Progenitor cell of endocrine pancreas (in vitro differentiated cells): Measurements from ENCODE around the gene ADSS2. TPM values are rescaled to one million over a fixed set of nuclear protein-coding genes. Genes with fewer than 3 reads are reported as not detected.

ENCODE experiments used
- DNase-seq: peaks from one replicate; pipeline ENCODE4 v3.0.0; 2021; ENCODE audit warnings: low spot score; ENCODE audit not compliant: unreplicated experiment
- H3K27ac Mint-ChIP-seq: 2 replicates; pipeline ENCODE4 v1.8.0; 2021; ENCODE audit warnings: mild to moderate bottlenecking, moderate library complexity, mixed read lengths
- H3K27me3 Mint-ChIP-seq: 2 replicates; pipeline ENCODE4 v1.8.0; 2021; ENCODE audit warnings: mixed read lengths
- H3K36me3 Mint-ChIP-seq: 2 replicates; pipeline ENCODE4 v1.8.0; 2022; ENCODE audit warnings: mixed read lengths; ENCODE audit not compliant: insufficient read depth
- H3K4me1 Mint-ChIP-seq: 2 replicates; pipeline ENCODE4 v1.8.0; 2021; ENCODE audit warnings: low read depth, mixed read lengths
- H3K4me3 Mint-ChIP-seq: 2 replicates; pipeline ENCODE4 v1.8.0; 2021; ENCODE audit warnings: low read depth, mild to moderate bottlenecking, moderate library complexity, mixed read lengths
- H3K9me3 Mint-ChIP-seq: 2 replicates; pipeline ENCODE4 v1.8.0; 2021; ENCODE audit warnings: low read depth, mixed read lengths
- CTCF ChIP-seq: fragments of 200-600 bp; sonication (generic); IDR thresholded peaks from one replicate; pipeline ENCODE4 v1.5.0; 2021; ENCODE audit warnings: antibody characterized with exemption, mild to moderate bottlenecking; ENCODE audit not compliant: unreplicated experiment
- total RNA-seq: library from RNA; stranded (reverse); gene quantifications from 2 replicates; pipeline ENCODE4 v1.2.1, GENCODE V29; 2021

Gene ADSS2
- total RNA-seq, 1 donor from 2014 or later, result 34.6 TPM

DNA sequence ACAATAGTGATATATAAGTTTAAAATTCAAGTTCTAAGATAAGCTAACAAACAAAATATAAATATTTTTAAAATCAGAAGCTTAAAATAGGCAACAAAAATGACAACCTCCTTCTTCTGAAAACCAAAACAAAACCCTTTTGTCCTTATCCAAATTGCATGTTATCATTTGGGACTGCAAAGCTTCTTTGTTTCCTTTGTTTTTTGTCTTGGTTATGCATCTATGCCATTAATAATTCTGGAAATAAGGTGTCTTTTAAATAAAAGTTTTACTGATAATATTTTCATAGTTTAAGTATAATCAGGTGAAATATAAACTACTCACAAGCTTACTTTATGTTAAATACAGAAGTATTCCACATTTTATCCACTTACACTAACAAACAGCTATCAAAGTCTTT is 20.5 kb downstream of the ADSS2 start:
- DNase-seq, result no peak
- Mint-ChIP-seq H3K4me1 (peaks cover 4% of the 10 kb centered on the region), H3K27me3 (peaks cover 13% of the 10 kb centered on the region), H3K36me3 (peaks cover 10% of the 10 kb centered on the region), H3K9me3 (no peaks in the 10 kb centered on the region), H3K27ac (no peak overlapping the region), H3K4me3 (no peak overlapping the region)
- TF ChIP-seq CTCF, result no peak

GRCh38 chr1:244429818-244430217 is 21.9 kb downstream of the ADSS2 start:
- Mint-ChIP-seq H3K4me1 (peaks cover 1% of the 10 kb centered on the region), H3K9me3 (no peaks in the 10 kb centered on the region), H3K4me3 (no peak overlapping the region), H3K27me3 (peaks cover 21% of the 10 kb centered on the region), H3K27ac (no peak overlapping the region), H3K36me3 (peaks cover 8% of the 10 kb centered on the region)
- no peak for DNase-seq
- TF ChIP-seq CTCF, result no peak

DNA sequence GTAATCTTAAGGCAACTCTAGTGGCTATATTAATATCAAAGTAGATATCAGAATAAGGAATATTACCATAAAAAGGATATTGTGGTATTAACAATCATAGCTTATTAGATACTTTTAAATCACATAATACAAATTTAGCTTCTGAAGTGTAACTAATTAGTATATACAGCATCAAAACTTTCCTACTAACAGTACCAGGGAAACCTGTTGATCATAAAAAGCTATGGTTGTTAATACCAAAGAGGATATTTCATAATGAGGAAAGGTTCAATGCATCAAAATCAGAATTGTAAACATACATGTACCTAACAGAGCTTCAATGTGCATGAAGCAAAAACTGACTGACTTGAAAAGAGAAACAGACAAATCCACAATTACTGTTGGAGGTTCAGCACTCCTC is 24.1 kb downstream of the ADSS2 start:
- Mint-ChIP-seq H3K4me1 (peaks cover 1% of the 10 kb centered on the region), H3K9me3 (no peaks in the 10 kb centered on the region), H3K4me3 (no peak overlapping the region), H3K36me3 (peaks cover 15% of the 10 kb centered on the region), H3K27me3 (peaks cover 40% of the 10 kb centered on the region), H3K27ac (no peak overlapping the region)
- no peak for TF ChIP-seq CTCF
- DNase-seq, result no peak

- H3K27ac Mint-ChIP-seq, result no peak overlapping the region
- peaks cover 4% of the 10 kb centered on the region for H3K4me1 Mint-ChIP-seq
- H3K4me3 Mint-ChIP-seq, result no peak overlapping the region
Measured at GRCh38 chr1:244424649-244425334, 26.9 kb downstream of the ADSS2 start.

DNA sequence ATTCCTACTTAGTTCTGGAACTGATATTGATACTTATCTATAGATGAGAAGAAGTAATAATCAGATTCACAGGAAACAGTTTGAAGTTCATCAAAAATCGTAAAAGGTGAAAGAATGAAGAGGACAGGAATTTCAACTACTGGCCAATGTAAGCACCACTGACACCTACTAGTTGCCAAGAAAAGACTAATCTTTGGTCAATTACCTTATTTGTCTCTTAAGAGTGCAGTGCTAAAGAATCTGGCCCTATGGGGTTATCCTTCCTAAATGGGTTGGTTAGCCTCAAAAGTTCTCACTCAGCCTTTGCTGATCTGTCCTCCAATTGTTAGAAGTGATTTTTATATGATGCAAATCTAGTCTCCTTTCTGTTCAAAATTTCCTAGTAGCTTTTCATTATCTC is 29.5 kb downstream of the ADSS2 start:
- no peak for DNase-seq
- Mint-ChIP-seq H3K9me3 (no peaks in the 10 kb centered on the region), H3K27me3 (peaks cover 72% of the 10 kb centered on the region), H3K4me1 (peaks cover 9% of the 10 kb centered on the region), H3K27ac (no peak overlapping the region), H3K36me3 (peaks cover 25% of the 10 kb centered on the region), H3K4me3 (no peak overlapping the region)
- no peak for TF ChIP-seq CTCF

More at GRCh38 chr1:244424649-244425334, 26.9 kb downstream of the ADSS2 start:
- H3K27me3 Mint-ChIP-seq, result peaks cover 60% of the 10 kb centered on the region
- no peaks in the 10 kb centered on the region for H3K9me3 Mint-ChIP-seq
- TF ChIP-seq CTCF, result no peak
- no peak for DNase-seq
- peaks cover 17% of the 10 kb centered on the region for H3K36me3 Mint-ChIP-seq
